IPS-20b (cell line): Measurements from ENCODE around the gene COG4.

Experiments
- H3K27ac ChIP-seq: one replicate; pipeline ENCODE4 v1.5.1; 2013; ENCODE audit warnings: low read length
- H3K27me3 ChIP-seq: 2 replicates; pipeline ENCODE4 v1.6.1; 2013; ENCODE audit warnings: mild to moderate bottlenecking, low read length, inconsistent platforms; ENCODE audit not compliant: insufficient read depth
- H3K36me3 ChIP-seq: 2 replicates; pipeline ENCODE4 v1.6.1; 2013; ENCODE audit warnings: low read depth, mild to moderate bottlenecking, inconsistent platforms, low read length, moderate library complexity; ENCODE audit not compliant: insufficient read depth
- H3K4me1 ChIP-seq: 2 replicates; pipeline ENCODE4 v1.6.1; 2013; ENCODE audit warnings: mild to moderate bottlenecking, control low read depth, inconsistent platforms, low read length, moderate library complexity; ENCODE audit not compliant: insufficient read depth
- H3K4me3 ChIP-seq: 2 replicates; pipeline ENCODE4 v1.5.1; 2013; ENCODE audit warnings: mild to moderate bottlenecking, low read length, inconsistent platforms
- H3K9ac ChIP-seq: 2 replicates; pipeline ENCODE4 v1.6.1; 2013; ENCODE audit warnings: low read depth, mild to moderate bottlenecking, inconsistent platforms, low read length, moderate library complexity
- H3K9me3 ChIP-seq: 2 replicates; pipeline ENCODE4 v1.6.1; 2013; ENCODE audit warnings: mild to moderate bottlenecking, low read depth, low read length, inconsistent platforms; ENCODE audit not compliant: insufficient read depth

The COG4 gene

DNA sequence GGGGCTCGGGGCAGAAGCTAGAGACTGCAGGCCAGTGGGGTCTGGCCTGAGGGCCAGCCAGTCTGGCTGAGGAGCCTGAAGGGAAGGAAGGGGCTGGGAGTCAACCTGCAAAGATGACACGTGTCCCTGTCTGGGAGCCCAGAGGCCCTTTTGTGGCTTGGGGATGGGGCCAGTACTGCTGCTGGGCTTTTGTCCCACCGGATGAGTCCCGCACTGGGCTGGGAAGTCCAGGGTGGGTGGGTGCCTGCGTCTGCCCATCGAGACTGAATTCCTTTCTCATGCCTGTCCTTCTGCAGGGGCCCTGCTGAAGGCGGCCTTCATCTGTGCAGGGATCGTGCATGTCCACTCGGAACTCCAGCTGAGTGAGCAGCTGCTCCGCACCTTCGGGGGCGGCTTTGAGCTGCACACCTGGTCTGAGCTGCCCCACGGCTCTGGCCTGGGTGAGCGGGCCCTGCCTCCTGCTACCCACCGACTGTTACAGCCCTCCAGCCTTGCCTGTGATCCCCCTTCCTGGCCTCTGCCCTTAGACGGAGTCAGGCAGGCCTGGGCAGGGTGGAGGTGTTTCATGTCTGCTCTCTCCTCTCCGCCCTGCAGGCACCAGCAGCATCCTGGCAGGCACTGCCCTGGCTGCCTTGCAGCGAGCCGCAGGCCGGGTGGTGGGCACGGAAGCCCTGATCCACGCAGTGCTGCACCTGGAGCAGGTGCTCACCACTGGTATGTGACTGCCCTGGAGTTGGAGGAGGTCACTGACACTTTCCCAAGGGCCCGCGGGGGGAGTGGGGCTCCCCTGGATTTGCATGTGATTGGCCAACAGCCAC, 48.1 kb downstream of the COG4 start:
- Histone ChIP-seq H3K4me1 (no peaks in the 10 kb centered on the region), H3K36me3 (peaks cover 9% of the 10 kb centered on the region), H3K27me3 (no peaks in the 10 kb centered on the region), H3K4me3 (no peak overlapping the region), H3K27ac (no peak overlapping the region), H3K9me3 (no peaks in the 10 kb centered on the region), H3K9ac (no peak overlapping the region)

DNA sequence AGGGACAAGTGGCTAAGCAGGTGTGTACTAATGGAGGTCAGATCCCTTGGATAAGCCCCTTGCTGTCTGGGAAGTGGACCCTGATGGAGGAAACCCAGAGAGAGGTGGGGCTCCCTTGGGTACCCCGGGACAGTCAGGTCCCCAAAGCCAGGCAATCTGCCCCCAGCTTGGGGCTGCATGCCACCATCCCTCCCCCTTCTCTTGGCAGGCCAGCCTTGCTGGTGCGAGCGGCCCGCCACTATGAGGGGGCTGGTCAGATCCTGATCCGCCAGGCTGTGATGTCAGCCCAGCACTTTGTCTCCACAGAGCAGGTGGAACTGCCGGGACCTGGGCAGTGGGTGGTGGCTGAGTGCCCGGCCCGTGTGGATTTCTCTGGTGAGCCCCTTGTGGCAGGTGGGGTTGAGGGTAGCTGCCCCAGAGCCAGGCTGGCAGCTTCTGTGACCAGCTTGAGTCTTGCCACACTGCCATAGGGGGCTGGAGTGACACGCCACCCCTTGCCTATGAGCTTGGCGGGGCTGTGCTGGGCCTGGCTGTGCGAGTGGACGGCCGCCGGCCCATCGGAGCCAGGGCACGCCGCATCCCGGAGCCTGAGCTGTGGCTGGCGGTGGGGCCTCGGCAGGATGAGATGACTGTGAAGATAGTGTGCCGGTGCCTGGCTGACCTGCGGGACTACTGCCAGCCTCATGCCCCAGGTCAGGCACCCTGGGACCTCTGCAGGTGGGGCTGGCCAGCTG, 48.9 kb downstream of the COG4 start:
- H3K27me3 ChIP-seq = no peaks in the 10 kb centered on the region
- H3K27ac ChIP-seq = no peak overlapping the region
- H3K36me3 ChIP-seq = peaks cover under 1% of the 10 kb centered on the region; the same call in 1 of the 2 replicates
- no peak overlapping the region for H3K9ac ChIP-seq
- H3K4me3 ChIP-seq = no peak overlapping the region
- no peaks in the 10 kb centered on the region for H3K4me1 ChIP-seq
- H3K9me3 ChIP-seq = no peaks in the 10 kb centered on the region

GRCh38 chr16:70473446-70474319, 49.7 kb downstream of the COG4 start:
- H3K27ac ChIP-seq = no peak overlapping the region
- no peaks in the 10 kb centered on the region for H3K36me3 ChIP-seq
- H3K4me1 ChIP-seq = no peaks in the 10 kb centered on the region
- H3K4me3 ChIP-seq = no peak overlapping the region
- H3K27me3 ChIP-seq = no peaks in the 10 kb centered on the region
- no peaks in the 10 kb centered on the region for H3K9me3 ChIP-seq
- H3K9ac ChIP-seq = no peak overlapping the region

DNA sequence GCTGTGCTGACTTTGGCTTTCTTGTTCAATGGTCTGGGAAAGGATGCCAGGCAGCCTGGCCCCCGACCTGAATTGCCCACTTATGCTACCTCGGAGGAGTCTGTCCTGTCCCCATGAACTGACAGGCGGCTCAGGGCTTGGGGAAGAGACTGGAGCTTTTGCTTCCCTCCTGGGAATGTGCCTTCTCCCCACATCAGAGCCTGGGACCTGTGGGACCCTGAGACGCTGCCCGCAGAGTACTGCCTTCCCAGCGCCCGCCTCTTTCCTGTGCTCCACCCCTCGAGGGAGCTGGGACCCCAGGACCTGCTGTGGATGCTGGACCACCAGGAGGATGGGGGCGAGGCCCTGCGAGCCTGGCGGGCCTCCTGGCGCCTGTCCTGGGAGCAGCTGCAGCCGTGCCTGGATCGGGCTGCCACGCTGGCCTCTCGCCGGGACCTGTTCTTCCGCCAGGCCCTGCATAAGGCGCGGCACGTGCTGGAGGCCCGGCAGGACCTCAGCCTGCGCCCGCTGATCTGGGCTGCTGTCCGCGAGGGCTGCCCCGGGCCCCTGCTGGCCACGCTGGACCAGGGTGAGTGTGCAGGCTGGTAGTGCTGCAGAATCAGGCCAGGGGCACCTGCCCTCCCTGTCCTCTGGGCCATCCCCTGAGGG, 50.4 kb downstream of the COG4 start:
- Histone ChIP-seq H3K4me1 (no peaks in the 10 kb centered on the region), H3K9me3 (no peaks in the 10 kb centered on the region), H3K4me3 (no peak overlapping the region), H3K9ac (no peak overlapping the region), H3K36me3 (no peaks in the 10 kb centered on the region), H3K27ac (no peak overlapping the region), H3K27me3 (no peaks in the 10 kb centered on the region)

DNA sequence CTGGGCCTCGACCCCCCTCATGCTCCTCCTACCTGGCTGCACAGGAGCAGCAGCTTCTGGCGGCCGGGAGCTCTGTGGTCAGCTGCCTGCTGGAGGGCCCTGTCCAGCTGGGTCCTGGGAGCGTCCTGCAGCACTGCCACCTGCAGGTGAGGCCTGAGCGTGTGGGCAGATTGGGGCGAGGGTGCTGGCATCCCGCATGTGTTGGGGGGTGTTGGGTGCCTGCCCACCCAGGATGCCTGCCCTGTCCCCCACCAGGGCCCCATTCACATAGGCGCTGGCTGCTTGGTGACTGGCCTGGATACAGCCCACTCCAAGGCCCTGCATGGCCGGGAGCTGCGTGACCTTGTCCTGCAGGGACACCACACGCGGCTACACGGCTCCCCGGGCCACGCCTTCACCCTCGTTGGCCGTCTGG, 52.4 kb downstream of the COG4 start:
- no peak overlapping the region for H3K27ac ChIP-seq
- no peaks in the 10 kb centered on the region for H3K36me3 ChIP-seq
- H3K4me3 ChIP-seq = no peak overlapping the region
- no peaks in the 10 kb centered on the region for H3K4me1 ChIP-seq
- no peak overlapping the region for H3K9ac ChIP-seq
- H3K27me3 ChIP-seq = no peaks in the 10 kb centered on the region
- no peaks in the 10 kb centered on the region for H3K9me3 ChIP-seq

DNA sequence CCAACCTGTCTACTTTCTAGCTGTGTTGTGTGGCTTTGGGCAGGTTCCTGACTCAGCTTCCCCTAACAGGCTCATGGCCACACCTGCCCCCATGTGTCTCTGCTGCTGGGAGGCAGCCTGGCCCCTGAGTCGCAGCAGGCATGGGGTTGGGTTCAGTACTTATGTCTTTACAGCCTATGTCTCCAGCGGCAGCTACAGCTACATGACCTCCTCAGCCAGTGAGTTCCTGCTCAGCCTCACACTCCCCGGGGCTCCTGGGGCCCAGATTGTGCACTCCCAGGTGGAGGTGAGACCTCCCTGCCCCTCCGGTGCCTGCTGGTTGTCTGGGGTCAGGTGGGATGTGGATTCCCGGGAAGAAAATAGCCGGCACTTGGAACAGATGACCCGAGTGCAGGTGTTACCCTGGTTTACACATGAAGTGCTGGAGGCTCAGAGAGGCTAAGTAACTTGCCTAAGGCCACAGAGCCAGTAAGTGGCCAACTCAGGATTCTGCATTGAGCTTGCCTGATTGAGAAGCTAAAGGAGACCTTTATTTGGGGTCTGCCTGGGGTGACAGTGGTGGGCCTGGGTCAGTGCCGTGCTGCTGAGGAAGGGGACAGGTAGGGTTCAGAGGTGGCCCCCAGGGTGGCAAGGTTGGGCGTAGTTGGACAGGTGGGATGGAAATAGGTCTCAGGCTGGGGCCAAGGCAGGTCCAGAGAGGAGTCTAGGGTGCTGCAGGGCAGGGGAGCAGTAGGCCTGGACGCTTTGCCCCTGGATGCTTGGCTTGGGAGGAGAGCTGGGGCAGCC, 53.0 kb downstream of the COG4 start:
- H3K9ac ChIP-seq = no peak overlapping the region

DNA sequence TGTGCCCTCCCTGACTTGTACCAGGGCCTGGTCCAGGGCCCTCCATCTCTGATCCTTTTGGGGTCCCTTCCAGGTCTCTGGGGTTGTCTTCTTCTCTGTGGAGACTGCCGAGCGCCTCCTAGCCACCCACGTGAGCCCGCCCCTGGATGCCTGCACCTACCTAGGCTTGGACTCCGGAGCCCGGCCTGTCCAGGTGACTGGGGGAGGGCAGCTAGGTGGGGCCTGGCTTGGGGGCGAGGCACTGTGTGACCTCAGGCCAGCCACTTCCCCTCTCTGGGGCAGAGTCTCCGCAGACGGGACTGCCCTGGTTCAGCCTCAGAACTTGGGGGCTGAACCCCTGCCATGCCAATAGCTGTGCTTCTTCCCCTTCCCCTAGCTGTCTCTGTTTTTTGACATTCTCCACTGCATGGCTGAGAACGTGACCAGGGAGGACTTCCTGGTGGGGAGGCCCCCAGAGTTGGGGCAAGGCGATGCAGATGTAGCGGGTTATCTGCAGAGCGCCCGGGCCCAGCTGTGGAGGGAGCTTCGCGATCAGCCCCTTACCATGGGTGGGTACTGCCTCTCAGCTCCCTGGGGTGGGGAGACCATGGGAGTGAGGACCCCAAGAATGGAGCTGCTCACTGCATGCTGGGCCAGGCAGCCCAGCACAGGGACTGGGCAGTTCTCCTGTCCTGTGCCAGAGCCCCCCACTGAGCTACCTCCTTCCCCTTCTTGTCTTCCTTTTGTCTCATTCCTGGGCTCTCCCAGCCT, 54.4 kb downstream of the COG4 start:
- H3K27me3 ChIP-seq = no peaks in the 10 kb centered on the region
- H3K4me1 ChIP-seq = no peaks in the 10 kb centered on the region
- H3K36me3 ChIP-seq = no peaks in the 10 kb centered on the region
- H3K9me3 ChIP-seq = no peaks in the 10 kb centered on the region
- H3K27ac ChIP-seq = no peak overlapping the region
- no peak overlapping the region for H3K4me3 ChIP-seq
- H3K9ac ChIP-seq = no peak overlapping the region

More for the DNA sequence above, 53.0 kb downstream of the COG4 start:
- H3K4me3 ChIP-seq = no peak overlapping the region
- no peaks in the 10 kb centered on the region for H3K9me3 ChIP-seq
- H3K36me3 ChIP-seq = no peaks in the 10 kb centered on the region
- H3K4me1 ChIP-seq = no peaks in the 10 kb centered on the region
- H3K27me3 ChIP-seq = no peaks in the 10 kb centered on the region
- no peak overlapping the region for H3K27ac ChIP-seq

DNA sequence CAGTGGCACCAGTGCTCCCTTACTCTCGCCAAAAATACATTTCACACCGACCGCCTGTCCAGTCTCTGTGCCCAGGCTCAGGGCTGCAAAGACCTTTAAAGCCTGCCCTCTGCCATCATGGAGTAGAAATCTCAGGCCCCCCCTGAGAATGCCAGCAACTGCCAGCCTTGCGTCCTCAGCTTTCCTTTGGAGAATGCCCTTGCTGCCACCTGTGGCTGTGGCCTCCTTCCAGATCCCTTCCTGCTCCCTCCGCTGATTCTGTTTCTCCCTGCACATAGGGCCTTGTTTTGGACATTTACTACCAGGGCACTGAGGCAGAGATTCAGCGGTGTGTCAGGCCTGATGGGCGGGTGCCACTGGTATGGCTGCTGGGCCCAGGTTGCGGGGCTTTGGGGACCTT, 55.7 kb downstream of the COG4 start:
- no peaks in the 10 kb centered on the region for H3K27me3 ChIP-seq
- no peaks in the 10 kb centered on the region for H3K4me1 ChIP-seq
- no peak overlapping the region for H3K9ac ChIP-seq
- H3K9me3 ChIP-seq = no peaks in the 10 kb centered on the region
- no peak overlapping the region for H3K4me3 ChIP-seq
- H3K36me3 ChIP-seq = no peaks in the 10 kb centered on the region
- H3K27ac ChIP-seq = no peak overlapping the region

DNA sequence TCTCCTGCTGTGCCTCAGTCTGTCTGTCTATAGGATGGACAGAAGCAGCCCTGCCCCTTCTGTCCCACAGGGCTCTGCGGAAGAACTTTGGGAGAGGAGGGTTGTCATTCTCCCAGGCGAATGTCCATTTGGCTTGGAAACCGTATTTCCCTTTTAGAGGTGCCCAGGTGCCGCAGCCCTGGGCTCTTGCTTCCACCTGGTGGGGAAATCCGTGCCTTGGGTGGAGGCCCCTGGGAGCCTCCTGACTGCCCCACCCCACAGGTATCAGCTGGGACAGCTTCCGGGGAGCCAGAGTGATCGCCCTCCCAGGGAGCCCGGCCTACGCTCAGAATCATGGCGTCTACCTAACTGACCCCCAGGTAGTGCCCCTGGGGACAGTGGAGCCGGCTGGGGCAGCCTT, 56.2 kb downstream of the COG4 start:
- Histone ChIP-seq H3K27me3 (no peaks in the 10 kb centered on the region), H3K4me1 (no peaks in the 10 kb centered on the region), H3K36me3 (no peaks in the 10 kb centered on the region), H3K9me3 (no peaks in the 10 kb centered on the region), H3K9ac (no peak overlapping the region), H3K4me3 (no peak overlapping the region), H3K27ac (no peak overlapping the region)

DNA sequence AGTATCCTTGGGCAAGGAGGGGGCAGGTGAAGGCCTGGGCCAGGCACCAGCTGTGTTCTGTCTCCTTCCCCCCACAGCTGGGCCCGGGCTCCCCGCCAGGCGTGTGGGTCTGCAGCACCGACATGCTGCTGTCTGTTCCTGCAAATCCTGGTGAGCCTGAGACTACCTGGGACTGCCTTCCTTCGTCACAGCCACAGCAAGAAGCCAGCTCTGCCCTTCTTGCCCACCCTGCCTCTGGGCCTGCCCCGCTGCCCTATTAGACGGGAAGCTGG, 56.6 kb downstream of the COG4 start:
- Histone ChIP-seq H3K27ac (no peak overlapping the region), H3K9me3 (no peaks in the 10 kb centered on the region), H3K36me3 (no peaks in the 10 kb centered on the region), H3K27me3 (no peaks in the 10 kb centered on the region), H3K4me1 (no peaks in the 10 kb centered on the region), H3K9ac (no peak overlapping the region), H3K4me3 (no peak overlapping the region)
